Measurements from ENCODE around the gene RTP5.
"Not testable (repeated sequence)": the region's sequence is repeated elsewhere in the genome, so short reads cannot be mapped to it uniquely, and the experiment has no call there.

The RTP5 gene

GRCh38 chr2:241821460-241822263 lies 47.9 kb upstream of the RTP5 start:
- no peaks in the 10 kb centered on the region for H4K20me1 ChIP-seq (ENCODE audit: low read depth, low read length)
- H3F3A ChIP-seq (ENCODE audit: insufficient read depth) = no peaks in the 10 kb centered on the region
- H3K4me2 ChIP-seq (ENCODE audit: low read depth, low read length, poor library complexity, severe bottlenecking) = no peak overlapping the region
- H3K9me2 ChIP-seq (replicated peaks; ENCODE audit: insufficient read depth, low read length) = no peaks in the 10 kb centered on the region
- no peaks in the 10 kb centered on the region for H3K79me2 ChIP-seq (ENCODE audit: insufficient read depth, low read length)
- H3K36me3 ChIP-seq (ENCODE audit: low read length) = no peaks in the 10 kb centered on the region
- H3K9me3 ChIP-seq (ENCODE audit: insufficient read depth, low read length) = peaks cover 2% of the 10 kb centered on the region; the same call in 1 of the 2 replicates
- H2AFZ ChIP-seq (ENCODE audit: low read depth, low read length, severe bottlenecking) = no peak overlapping the region
- H3K27ac ChIP-seq (ENCODE audit: low read depth, low read length) = no peak overlapping the region
- no peak overlapping the region for H3K4me3 ChIP-seq (ENCODE audit: insufficient read depth, low read length, poor library complexity, severe bottlenecking)
- no peaks in the 10 kb centered on the region for H3K27me3 ChIP-seq (ENCODE audit: low read length)
- H3K9ac ChIP-seq (ENCODE audit: low read length) = no peak overlapping the region
- TF ChIP-seq CTCF (IDR thresholded peaks at IDR 0.05; ENCODE audit: insufficient read depth, low read length, poor library complexity, severe bottlenecking) (no peak), EZH2phosphoT487 (conservative IDR thresholded peaks at IDR 0.05; ENCODE audit: low read length) (no peak)

- Histone ChIP-seq H3K9me2 (replicated peaks; ENCODE audit: insufficient read depth, low read length) (no peaks in the 10 kb centered on the region), H2AFZ (ENCODE audit: low read depth, low read length, severe bottlenecking) (no peak overlapping the region), H3K4me3 (ENCODE audit: insufficient read depth, low read length, poor library complexity, severe bottlenecking) (no peak overlapping the region), H3F3A (ENCODE audit: insufficient read depth) (no peaks in the 10 kb centered on the region), H3K9me3 (ENCODE audit: insufficient read depth, low read length) (peaks cover 8% of the 10 kb centered on the region; the same call in 1 of the 2 replicates), H4K20me1 (ENCODE audit: low read depth, low read length) (no peaks in the 10 kb centered on the region), H3K4me2 (ENCODE audit: low read depth, low read length, poor library complexity, severe bottlenecking) (no peak overlapping the region), H3K27ac (ENCODE audit: low read depth, low read length) (no peak overlapping the region), H3K36me3 (ENCODE audit: low read length) (no peaks in the 10 kb centered on the region), H3K9ac (ENCODE audit: low read length) (no peak overlapping the region), H3K79me2 (ENCODE audit: insufficient read depth, low read length) (no peaks in the 10 kb centered on the region), H3K27me3 (ENCODE audit: low read length) (no peaks in the 10 kb centered on the region)
- TF ChIP-seq CTCF (IDR thresholded peaks at IDR 0.05; ENCODE audit: insufficient read depth, low read length, poor library complexity, severe bottlenecking) (no peak), EZH2phosphoT487 (conservative IDR thresholded peaks at IDR 0.05; ENCODE audit: low read length) (no peak)
These were observed 47.3 kb upstream of the RTP5 start for GRCh38 chr2:241822264-241822623.

GRCh38 chr2:241823531-241824437 lies 45.7 kb upstream of the RTP5 start:
- H3K9me3 ChIP-seq (ENCODE audit: insufficient read depth, low read length) = peaks cover 12% of the 10 kb centered on the region; the same call in 1 of the 2 replicates
- not testable (repeated sequence) for H4K20me1 ChIP-seq (ENCODE audit: low read depth, low read length); H3K9ac ChIP-seq (ENCODE audit: low read length); H3K4me3 ChIP-seq (ENCODE audit: insufficient read depth, low read length, poor library complexity, severe bottlenecking); H3K4me2 ChIP-seq (ENCODE audit: low read depth, low read length, poor library complexity, severe bottlenecking); H3K9me2 ChIP-seq (replicated peaks; ENCODE audit: insufficient read depth, low read length); H3K27me3 ChIP-seq (ENCODE audit: low read length); H3F3A ChIP-seq (ENCODE audit: insufficient read depth); H3K36me3 ChIP-seq (ENCODE audit: low read length); H3K27ac ChIP-seq (ENCODE audit: low read depth, low read length); H2AFZ ChIP-seq (ENCODE audit: low read depth, low read length, severe bottlenecking); H3K79me2 ChIP-seq (ENCODE audit: insufficient read depth, low read length)
